ENCODE measurements around the gene FNDC3A. TPM values are rescaled to one million over a fixed set of nuclear protein-coding genes. Genes with fewer than 3 reads are reported as not detected.

The FNDC3A gene
- total RNA-seq, 1 donor from 2014 or later = 69.3 TPM

Small RNA genes lying within 50 kb of the gene (small RNA-seq; reads per million reads assigned to genes)
- gene COX7CP1 (not detected), gene RNU6-60P (not detected), gene RNY3P2 (not detected)

Other genes with a start within 250 kb of the FNDC3A start
- not detected in 2 replicates for gene MLNR, start 244.4 kb downstream of the FNDC3A start, total RNA-seq (ENCODE audit: low replicate concordance)

Measured in neural progenitor cell (in vitro differentiated cells).